Bronchial epithelial cell (primary cell): ENCODE results near the gene KAZN. TPM values are rescaled to one million over a fixed set of nuclear protein-coding genes. Genes with fewer than 3 reads are reported as not detected.

ENCODE experiments used
- DNase-seq: peaks from one replicate; pipeline ENCODE4 v3.0.0-alpha.2; 2010; ENCODE audit warnings: low read depth
- FAIRE-seq: peaks from 2 replicates; lab custom pipeline; 2011; peaks lifted over from hg19 to GRCh38; lab: Jason Lieb, UNC
- H3K27me3 ChIP-seq: 2 replicates; pipeline ENCODE4 v1.5.1; 2011; ENCODE audit warnings: low read length; ENCODE audit not compliant: control insufficient read depth, insufficient read depth
- H3K36me3 ChIP-seq: 2 replicates; pipeline ENCODE4 v1.5.1; 2011; ENCODE audit warnings: low read length; ENCODE audit not compliant: control insufficient read depth, insufficient read depth
- H3K4me3 ChIP-seq: 2 replicates; pipeline ENCODE4 v1.5.1; 2011; ENCODE audit warnings: mild to moderate bottlenecking, low read depth, low read length, control low read depth
- total RNA-seq: library from RNA; depleted of rRNA; stranded (reverse); fragments of >200 nt; gene quantifications from 2 replicates; pipeline ENCODE4 v1.2.1, GENCODE V29; 2014
- TF ChIP-seq, protein P1 (sequence below): IDR thresholded peaks from 2 replicates; pipeline ENCODE4 v1.5.1; 2011; ENCODE audit warnings: mild to moderate bottlenecking, moderate library complexity, low read length, control low read depth, inconsistent platforms; ENCODE audit not compliant: insufficient read depth, severe bottlenecking

Gene KAZN
- total RNA-seq, 1 donor from 2014 or later: 4.7 TPM

DNA sequence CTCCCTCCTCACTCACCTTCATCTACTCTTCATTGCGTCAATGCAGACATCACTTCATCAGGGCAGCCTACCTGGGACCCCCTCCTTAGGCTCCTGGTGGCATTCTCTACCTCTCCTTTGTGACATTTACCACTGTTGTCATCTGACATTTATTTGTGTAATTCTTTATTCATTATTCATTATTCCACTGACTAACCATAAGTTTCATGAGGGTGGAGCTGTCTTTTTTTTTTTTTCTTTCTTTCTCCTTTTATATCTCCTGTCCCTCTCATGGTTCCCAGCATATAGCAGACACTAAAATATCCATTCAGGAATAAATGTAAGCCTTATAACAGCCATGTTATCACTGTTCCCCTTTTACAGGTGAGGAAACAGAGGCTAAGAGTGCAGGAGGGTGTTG is 126.8 kb downstream of the KAZN start:
- DNase-seq: no peak
- Histone ChIP-seq H3K27me3 (no peaks in the 10 kb centered on the region), H3K4me3 (no peak overlapping the region), H3K36me3 (no peaks in the 10 kb centered on the region)
- no peak for FAIRE-seq
- TF ChIP-seq, protein P1, sequence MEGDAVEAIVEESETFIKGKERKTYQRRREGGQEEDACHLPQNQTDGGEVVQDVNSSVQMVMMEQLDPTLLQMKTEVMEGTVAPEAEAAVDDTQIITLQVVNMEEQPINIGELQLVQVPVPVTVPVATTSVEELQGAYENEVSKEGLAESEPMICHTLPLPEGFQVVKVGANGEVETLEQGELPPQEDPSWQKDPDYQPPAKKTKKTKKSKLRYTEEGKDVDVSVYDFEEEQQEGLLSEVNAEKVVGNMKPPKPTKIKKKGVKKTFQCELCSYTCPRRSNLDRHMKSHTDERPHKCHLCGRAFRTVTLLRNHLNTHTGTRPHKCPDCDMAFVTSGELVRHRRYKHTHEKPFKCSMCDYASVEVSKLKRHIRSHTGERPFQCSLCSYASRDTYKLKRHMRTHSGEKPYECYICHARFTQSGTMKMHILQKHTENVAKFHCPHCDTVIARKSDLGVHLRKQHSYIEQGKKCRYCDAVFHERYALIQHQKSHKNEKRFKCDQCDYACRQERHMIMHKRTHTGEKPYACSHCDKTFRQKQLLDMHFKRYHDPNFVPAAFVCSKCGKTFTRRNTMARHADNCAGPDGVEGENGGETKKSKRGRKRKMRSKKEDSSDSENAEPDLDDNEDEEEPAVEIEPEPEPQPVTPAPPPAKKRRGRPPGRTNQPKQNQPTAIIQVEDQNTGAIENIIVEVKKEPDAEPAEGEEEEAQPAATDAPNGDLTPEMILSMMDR: no peak

- Histone ChIP-seq H3K36me3 (no peaks in the 10 kb centered on the region), H3K27me3 (no peaks in the 10 kb centered on the region), H3K4me3 (no peak overlapping the region)
- TF ChIP-seq, protein P1: no peak
- no peak for FAIRE-seq
- no peak for DNase-seq
Observed at GRCh38 chr1:14725695-14726094, 127.2 kb downstream of the KAZN start.

GRCh38 chr1:14726606-14727005 is 128.1 kb downstream of the KAZN start:
- FAIRE-seq: no peak
- no peaks in the 10 kb centered on the region for H3K36me3 ChIP-seq
- TF ChIP-seq, protein P1: no peak

GRCh38 chr1:14728516-14728915 is 130.0 kb downstream of the KAZN start:
- Histone ChIP-seq H3K4me3 (no peak overlapping the region), H3K27me3 (no peaks in the 10 kb centered on the region), H3K36me3 (no peaks in the 10 kb centered on the region)
- TF ChIP-seq, protein P1: no peak
- DNase-seq (no peak), FAIRE-seq (no peak)

More at GRCh38 chr1:14726606-14727005, 128.1 kb downstream of the KAZN start:
- Histone ChIP-seq H3K4me3 (no peak overlapping the region), H3K27me3 (no peaks in the 10 kb centered on the region)
- DNase-seq: peak; percentile 11

DNA sequence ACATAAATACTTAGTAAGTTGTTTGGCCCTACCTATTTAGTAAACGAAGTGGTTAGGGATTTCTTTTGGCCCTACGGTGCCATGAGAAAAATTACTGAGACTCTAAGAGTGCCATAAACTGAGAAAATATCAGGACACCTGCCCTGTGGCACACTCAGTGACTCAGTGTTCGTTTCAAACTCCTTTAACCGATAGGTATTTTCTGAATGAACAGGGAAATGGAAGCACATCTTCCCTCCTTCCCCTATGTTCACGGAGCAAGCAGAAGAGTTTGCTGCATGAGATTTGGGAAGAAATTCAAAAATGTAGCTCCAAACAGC is 134.2 kb downstream of the KAZN start:
- TF ChIP-seq, protein P1: no peak
- Histone ChIP-seq H3K27me3 (no peaks in the 10 kb centered on the region), H3K36me3 (no peaks in the 10 kb centered on the region), H3K4me3 (no peak overlapping the region)
- DNase-seq: no peak
- no peak for FAIRE-seq

DNA sequence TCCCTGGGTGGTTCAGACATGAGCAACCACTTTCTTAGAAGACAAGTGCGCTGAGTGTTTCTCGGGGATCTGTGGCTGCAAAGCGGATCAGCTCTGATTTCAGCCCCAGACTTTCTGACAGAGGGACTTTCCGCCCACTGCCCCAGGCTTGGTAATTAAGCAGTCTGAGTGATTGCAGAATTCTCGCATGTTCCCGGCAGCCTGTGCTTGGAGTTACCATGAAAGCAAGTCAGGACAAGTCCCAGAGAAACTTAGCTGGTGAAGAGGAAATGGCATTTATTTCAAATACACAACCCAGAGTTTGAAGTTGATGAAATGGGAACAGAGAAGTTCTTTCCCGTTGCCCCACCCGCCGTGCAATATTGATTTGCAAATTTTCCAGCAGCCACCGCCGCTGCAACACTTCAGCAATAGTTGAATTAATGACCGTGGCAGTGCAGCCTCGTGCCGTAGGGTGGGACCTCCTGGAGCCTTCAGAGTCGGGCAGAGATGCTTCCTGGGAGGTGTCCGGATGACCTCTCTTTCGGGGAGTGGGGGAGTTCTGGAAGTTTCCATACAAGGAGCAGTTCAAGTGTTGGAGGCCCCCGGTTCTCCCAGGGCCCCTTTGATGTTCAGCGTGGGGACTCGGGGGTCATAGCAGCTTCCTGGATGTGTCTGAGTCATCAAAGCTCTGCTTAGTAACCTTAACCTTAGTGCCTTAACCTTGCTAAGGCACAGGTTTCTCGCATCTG is 134.7 kb downstream of the KAZN start:
- TF ChIP-seq, protein P1: no peak
- peak; percentile 98 for DNase-seq
- no peak for FAIRE-seq
- no peaks in the 10 kb centered on the region for H3K27me3 ChIP-seq
- H3K36me3 ChIP-seq: no peaks in the 10 kb centered on the region
- H3K4me3 ChIP-seq: no peak overlapping the region
